ENCODE data around the gene KITLG.

Gene KITLG

DNA sequence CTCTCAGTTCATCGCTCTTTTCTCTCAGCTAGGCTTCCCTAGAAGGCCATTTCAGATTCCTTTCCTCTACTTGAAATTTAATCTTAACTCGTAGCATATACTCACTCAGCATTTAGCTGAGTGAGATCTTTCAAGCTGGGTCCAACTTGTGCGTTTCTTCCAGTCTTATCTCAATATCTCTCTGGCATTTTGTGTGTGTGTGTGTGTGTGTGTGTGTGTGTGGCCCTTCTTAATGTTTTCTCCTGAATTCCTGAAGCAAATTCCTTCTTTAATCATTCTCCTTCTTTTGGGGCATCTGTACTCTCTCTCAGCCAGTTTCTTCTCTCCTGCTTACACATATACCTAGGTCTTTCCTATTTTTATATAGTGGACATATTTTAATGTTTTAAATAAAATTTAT, 129.1 kb downstream of the KITLG start:
- no peak overlapping the region for H3K27ac ChIP-seq
- no peak for TF ChIP-seq CTCF (conservative IDR thresholded peaks at IDR 0.05)

DNA sequence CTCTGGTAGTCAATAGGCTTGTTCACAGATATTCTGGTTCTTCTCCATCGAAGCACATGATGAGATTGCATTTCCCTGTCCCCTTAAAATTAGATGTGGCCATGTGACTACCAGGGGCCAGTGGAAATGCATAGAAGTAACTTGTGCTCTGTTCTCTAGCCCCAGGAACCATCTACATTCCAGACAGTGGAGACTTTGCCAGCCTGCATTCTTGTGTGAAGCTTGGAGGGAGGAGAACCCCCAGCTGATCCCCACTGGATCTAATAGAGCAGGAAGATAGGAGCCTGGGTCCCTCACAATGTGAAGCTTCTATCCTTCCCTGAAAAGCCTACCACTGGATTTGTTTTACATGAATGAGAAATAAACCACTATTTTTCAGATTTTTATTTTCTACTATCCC, 130.1 kb downstream of the KITLG start:
- no peak for TF ChIP-seq CTCF (conservative IDR thresholded peaks at IDR 0.05)
- no peak overlapping the region for H3K27ac ChIP-seq

DNA sequence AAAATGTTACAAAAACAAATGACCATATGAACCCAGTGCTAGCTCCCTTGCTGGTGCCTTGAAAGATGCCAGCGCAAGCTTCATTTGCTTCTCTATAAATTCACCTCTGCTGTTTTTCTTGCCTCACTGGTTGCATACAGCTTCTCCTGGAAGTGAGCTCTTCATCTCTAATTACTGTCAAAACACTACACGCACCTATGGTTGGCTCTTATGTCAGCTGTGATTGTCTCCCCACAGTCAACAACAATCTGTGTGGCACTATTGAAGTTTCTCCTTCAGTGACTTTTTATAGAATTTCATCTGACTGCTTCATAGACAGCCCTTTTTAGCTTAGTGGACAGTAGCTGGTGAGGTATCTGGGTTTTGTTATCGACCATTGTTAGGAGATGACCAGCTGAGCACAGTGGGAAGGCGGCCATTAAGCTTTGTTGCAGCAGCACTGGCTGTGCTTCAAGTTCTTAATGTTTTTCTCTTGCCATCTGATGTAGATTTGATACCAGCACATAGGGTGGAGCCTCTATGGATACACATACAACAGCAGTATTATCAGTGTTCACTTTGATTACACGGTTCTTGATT, 131.8 kb downstream of the KITLG start:
- no peak for TF ChIP-seq CTCF (conservative IDR thresholded peaks at IDR 0.05)

GRCh38 chr12:88445705-88446394, 134.4 kb downstream of the KITLG start:
- no peak for TF ChIP-seq CTCF (conservative IDR thresholded peaks at IDR 0.05)
- H3K27ac ChIP-seq: no peak overlapping the region

More for the DNA sequence above, 131.8 kb downstream of the KITLG start:
- no peak overlapping the region for H3K27ac ChIP-seq

DNA sequence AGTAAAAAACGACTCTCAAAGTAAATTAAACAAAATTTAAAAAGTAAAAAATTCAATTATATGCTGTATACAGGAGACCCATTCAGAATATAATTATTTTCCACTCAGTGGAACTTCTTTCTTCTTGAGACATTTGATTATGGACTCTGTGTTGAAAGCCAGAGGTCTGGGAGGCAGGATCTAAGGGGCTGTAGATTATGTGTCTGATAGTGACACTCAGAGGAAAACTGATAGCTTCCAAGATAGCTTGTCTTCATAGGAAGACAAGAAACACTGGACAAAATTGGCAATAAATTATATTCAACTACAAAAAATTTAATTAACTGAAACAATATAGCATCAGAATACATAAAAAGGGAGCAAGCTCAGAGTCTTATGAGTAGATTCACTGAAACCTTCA, 135.8 kb downstream of the KITLG start:
- no peak overlapping the region for H3K27ac ChIP-seq

More for the DNA sequence above, 135.8 kb downstream of the KITLG start:
- TF ChIP-seq CTCF (conservative IDR thresholded peaks at IDR 0.05): no peak
